MM.1S (cell line): ENCODE data around the gene NUP214.

Experiments
- DNase-seq: peaks from one replicate; pipeline ENCODE4 v3.0.0-alpha.2; 2015
- H2AFZ ChIP-seq: fragments of 300-600 bp; sonication (generic); 2 replicates; pipeline ENCODE4 v1.6.0; 2016; ENCODE audit warnings: antibody characterized with exemption, low read length
- H3F3A ChIP-seq: fragments of 300-600 bp; sonication (generic); 2 replicates; pipeline ENCODE4 v1.6.1; 2016; ENCODE audit warnings: mild to moderate bottlenecking, antibody characterized with exemption, low read length, moderate library complexity, mixed read lengths; ENCODE audit not compliant: insufficient read depth
- H3K27ac ChIP-seq: fragments of 300-600 bp; sonication (generic); 2 replicates; pipeline ENCODE4 v1.5.1; 2016; ENCODE audit warnings: mild to moderate bottlenecking, low read length
- H3K27me3 ChIP-seq: fragments of 300-600 bp; sonication (generic); replicated peaks from 2 replicates; pipeline ENCODE4 v1.6.0; 2016; ENCODE audit warnings: low read length; ENCODE audit not compliant: insufficient read depth
- H3K36me3 ChIP-seq: fragments of 300-600 bp; sonication (generic); replicated peaks from 2 replicates; pipeline ENCODE4 v1.6.1; 2016; ENCODE audit warnings: mild to moderate bottlenecking, low read length, mixed read lengths; ENCODE audit not compliant: insufficient read depth
- H3K4me1 ChIP-seq: fragments of 300-600 bp; sonication (generic); 2 replicates; pipeline ENCODE4 v1.6.1; 2016; ENCODE audit warnings: low read length, mixed read lengths
- H3K4me2 ChIP-seq: fragments of 300-600 bp; sonication (generic); 2 replicates; pipeline ENCODE4 v1.6.0; 2016; ENCODE audit warnings: low read depth, low read length
- H3K4me3 ChIP-seq: fragments of 300-600 bp; sonication (generic); 2 replicates; pipeline ENCODE4 v1.5.1; 2016; ENCODE audit warnings: low read length, mixed read lengths
- H3K79me2 ChIP-seq: fragments of 300-600 bp; sonication (generic); 2 replicates; pipeline ENCODE4 v1.6.1; 2016; ENCODE audit warnings: mixed run types, low read length, mixed read lengths
- H3K9ac ChIP-seq: fragments of 300-600 bp; sonication (generic); 2 replicates; pipeline ENCODE4 v1.6.1; 2016; ENCODE audit warnings: low read length, mixed read lengths
- H3K9me2 ChIP-seq: fragments of 300-600 bp; sonication (generic); replicated peaks from 2 replicates; pipeline ENCODE4 v1.6.1; 2016; ENCODE audit warnings: mild to moderate bottlenecking, low read length, mixed read lengths; ENCODE audit not compliant: insufficient read depth
- H3K9me3 ChIP-seq: fragments of 300-600 bp; sonication (generic); replicated peaks from 2 replicates; pipeline ENCODE4 v1.6.1; 2016; ENCODE audit warnings: mild to moderate bottlenecking, low read length, mixed read lengths; ENCODE audit not compliant: insufficient read depth
- H4K20me1 ChIP-seq: fragments of 300-600 bp; sonication (generic); 2 replicates; pipeline ENCODE4 v1.6.1; 2016; ENCODE audit warnings: mild to moderate bottlenecking, low read length, moderate library complexity, mixed read lengths; ENCODE audit not compliant: insufficient read depth
- EZH2 ChIP-seq: fragments of 300-600 bp; sonication (generic); optimal IDR thresholded peaks from 2 replicates; pipeline ENCODE3; 2017; ENCODE audit warnings: low read depth, mild to moderate bottlenecking, antibody characterized with exemption, low read length, mixed read lengths
- EZH2phosphoT487 ChIP-seq: fragments of 300-600 bp; sonication (generic); IDR thresholded peaks from 2 replicates; pipeline ENCODE4 v1.6.1; 2018; ENCODE audit warnings: antibody characterized with exemption, low read length
- TF ChIP-seq, protein P1 (sequence below): fragments of 300-600 bp; sonication (generic); IDR thresholded peaks from 2 replicates; pipeline ENCODE4 v1.5.1; 2016; ENCODE audit warnings: antibody characterized with exemption, low read length, mixed read lengths

Gene NUP214

DNA sequence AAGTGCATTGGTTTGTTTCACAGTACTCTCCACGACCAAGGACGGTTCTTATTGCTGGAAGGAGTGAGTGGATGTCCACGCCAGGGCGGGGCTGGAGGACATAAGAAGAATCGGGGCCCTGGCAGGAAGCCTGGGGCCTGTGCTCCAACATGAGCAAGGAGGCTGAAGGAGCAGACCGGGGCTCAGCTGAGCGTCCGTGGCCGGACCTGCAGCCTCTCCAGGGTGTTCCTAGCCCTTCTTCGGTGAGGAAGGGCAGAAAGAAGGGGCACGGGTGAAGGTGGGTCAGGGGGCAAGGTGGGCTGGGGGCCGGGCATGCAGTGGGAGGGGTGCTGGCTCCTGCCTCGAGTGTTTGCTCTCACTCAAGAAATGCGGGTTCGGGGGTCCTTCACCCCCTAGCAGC is 132.8 kb downstream of the NUP214 start:
- Histone ChIP-seq H3K4me2 (no peak overlapping the region), H3K9me3 (no peaks in the 10 kb centered on the region), H3K9ac (no peak overlapping the region), H4K20me1 (no peaks in the 10 kb centered on the region), H3K27ac (no peak overlapping the region), H3K79me2 (peaks cover 40% of the 10 kb centered on the region), H3K36me3 (peaks cover 10% of the 10 kb centered on the region), H3K4me3 (no peak overlapping the region), H3K4me1 (peaks cover 52% of the 10 kb centered on the region), H3F3A (peaks cover 59% of the 10 kb centered on the region), H3K27me3 (no peaks in the 10 kb centered on the region), H3K9me2 (no peaks in the 10 kb centered on the region), H2AFZ (no peak overlapping the region)
- no peak for DNase-seq
- TF ChIP-seq, protein P1, sequence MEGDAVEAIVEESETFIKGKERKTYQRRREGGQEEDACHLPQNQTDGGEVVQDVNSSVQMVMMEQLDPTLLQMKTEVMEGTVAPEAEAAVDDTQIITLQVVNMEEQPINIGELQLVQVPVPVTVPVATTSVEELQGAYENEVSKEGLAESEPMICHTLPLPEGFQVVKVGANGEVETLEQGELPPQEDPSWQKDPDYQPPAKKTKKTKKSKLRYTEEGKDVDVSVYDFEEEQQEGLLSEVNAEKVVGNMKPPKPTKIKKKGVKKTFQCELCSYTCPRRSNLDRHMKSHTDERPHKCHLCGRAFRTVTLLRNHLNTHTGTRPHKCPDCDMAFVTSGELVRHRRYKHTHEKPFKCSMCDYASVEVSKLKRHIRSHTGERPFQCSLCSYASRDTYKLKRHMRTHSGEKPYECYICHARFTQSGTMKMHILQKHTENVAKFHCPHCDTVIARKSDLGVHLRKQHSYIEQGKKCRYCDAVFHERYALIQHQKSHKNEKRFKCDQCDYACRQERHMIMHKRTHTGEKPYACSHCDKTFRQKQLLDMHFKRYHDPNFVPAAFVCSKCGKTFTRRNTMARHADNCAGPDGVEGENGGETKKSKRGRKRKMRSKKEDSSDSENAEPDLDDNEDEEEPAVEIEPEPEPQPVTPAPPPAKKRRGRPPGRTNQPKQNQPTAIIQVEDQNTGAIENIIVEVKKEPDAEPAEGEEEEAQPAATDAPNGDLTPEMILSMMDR: no peak

DNA sequence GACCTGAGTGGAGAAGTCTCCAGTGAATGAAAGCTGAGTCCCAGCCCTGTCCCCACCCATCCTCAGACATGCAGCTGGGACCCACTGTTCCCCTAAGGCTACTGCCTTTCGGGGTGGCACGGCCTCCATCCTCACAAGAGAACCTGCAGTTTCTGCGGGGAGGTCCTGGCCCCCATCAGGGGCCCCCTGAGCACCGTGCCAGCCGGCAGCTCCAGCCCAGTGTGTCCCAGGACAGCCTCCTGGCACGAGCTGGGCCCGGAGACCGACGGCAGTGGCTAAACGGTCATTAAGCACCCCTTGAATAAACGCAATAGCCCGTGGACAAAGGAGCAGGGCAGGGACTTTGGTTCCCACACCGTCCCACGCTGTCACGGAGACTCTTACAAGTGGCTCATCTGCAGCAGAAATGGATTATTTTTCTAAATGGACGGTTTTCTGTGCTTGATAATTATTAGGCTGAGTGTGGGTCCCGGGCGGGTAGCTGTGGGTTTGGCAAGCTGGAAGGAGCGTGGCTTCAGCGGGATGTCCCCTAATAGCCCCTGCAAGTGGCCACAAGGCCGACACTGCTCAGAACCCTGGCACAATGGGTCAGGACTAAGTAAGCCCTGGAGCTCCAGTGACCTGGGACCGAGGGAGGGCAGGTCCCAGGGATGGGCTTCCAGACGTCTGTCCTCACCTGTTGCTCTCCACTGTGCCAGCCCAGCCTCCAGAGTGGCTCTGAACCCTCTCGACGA is 133.5 kb downstream of the NUP214 start:
- Histone ChIP-seq H4K20me1 (no peaks in the 10 kb centered on the region), H3K4me1 (peaks cover 49% of the 10 kb centered on the region), H3K4me3 (no peak overlapping the region), H3K79me2 (peaks cover 43% of the 10 kb centered on the region), H3K9ac (no peak overlapping the region), H3K4me2 (no peak overlapping the region), H3K9me3 (no peaks in the 10 kb centered on the region), H3F3A (peaks cover 59% of the 10 kb centered on the region), H3K36me3 (peaks cover 10% of the 10 kb centered on the region), H3K27me3 (no peaks in the 10 kb centered on the region), H3K9me2 (no peaks in the 10 kb centered on the region), H3K27ac (no peak overlapping the region), H2AFZ (no peak overlapping the region)
- TF ChIP-seq, protein P1: no peak
- TF ChIP-seq EZH2phosphoT487: no peak
- no peak for TF ChIP-seq EZH2
- no peak for DNase-seq

DNA sequence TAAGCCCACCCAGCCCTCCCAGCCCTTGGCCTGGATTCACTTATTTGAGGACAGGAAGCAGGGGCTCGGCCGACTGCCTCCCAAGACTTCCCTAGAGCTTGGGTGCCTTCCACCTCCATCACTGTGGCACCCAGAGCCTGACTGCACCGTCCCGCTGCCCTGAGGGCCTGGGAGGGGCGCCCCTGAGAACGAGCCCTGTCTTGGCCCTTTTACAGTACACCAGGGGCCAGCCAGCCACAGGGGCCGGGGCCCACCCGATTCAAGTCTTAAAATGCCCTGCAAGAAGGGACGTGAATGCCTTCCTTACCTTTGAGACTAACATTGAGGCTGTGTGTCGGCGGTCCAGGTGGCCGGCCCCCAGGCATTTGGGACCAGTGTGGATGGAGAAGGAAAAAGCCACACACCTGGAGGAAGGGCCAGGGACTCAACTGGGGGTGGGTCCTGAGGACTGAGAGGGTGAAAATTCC is 134.1 kb downstream of the NUP214 start:
- Histone ChIP-seq H4K20me1 (no peaks in the 10 kb centered on the region), H3K27me3 (no peaks in the 10 kb centered on the region), H3K9me2 (no peaks in the 10 kb centered on the region), H3K9me3 (no peaks in the 10 kb centered on the region), H3K9ac (no peak overlapping the region), H3K79me2 (peaks cover 49% of the 10 kb centered on the region), H3K4me3 (no peak overlapping the region), H3K4me2 (no peak overlapping the region), H3K36me3 (peaks cover 10% of the 10 kb centered on the region), H3K4me1 (peaks cover 50% of the 10 kb centered on the region), H2AFZ (no peak overlapping the region), H3F3A (peaks cover 58% of the 10 kb centered on the region), H3K27ac (no peak overlapping the region)
- DNase-seq: no peak
- no peak for TF ChIP-seq EZH2phosphoT487
- TF ChIP-seq, protein P1: no peak
- TF ChIP-seq EZH2: no peak
